ENCODE results near the gene P3H1.

The P3H1 gene

GRCh38 chr1:42744148-42744413 is 22.7 kb downstream of the P3H1 start:
- no peak for DNase-seq (ENCODE audit: low spot score)

- DNase-seq (ENCODE audit: low spot score) = no peak
Observed at GRCh38 chr1:42743317-42744147, 23.3 kb downstream of the P3H1 start.

GRCh38 chr1:42742617-42743316 is 24.1 kb downstream of the P3H1 start:
- no peak for DNase-seq (ENCODE audit: low spot score)

- no peak for DNase-seq (ENCODE audit: low spot score)
Observed at GRCh38 chr1:42742141-42742540, 24.7 kb downstream of the P3H1 start.

- no peak for DNase-seq (ENCODE audit: low spot score)
Observed at GRCh38 chr1:42741706-42742105, 25.1 kb downstream of the P3H1 start.

GRCh38 chr1:42740851-42741580 is 25.8 kb downstream of the P3H1 start:
- DNase-seq (ENCODE audit: low spot score) = peak; percentile 78

GRCh38 chr1:42739753-42740700 is 26.8 kb downstream of the P3H1 start, which contains the start of gene CLDN19:
Gene CLDN19, minus strand, starts transcription at chr1:42740236. Its CDS starts 173 bp downstream, at chr1:42740063.
- no peak for DNase-seq (ENCODE audit: low spot score)

GRCh38 chr1:42738678-42739226 is 28.1 kb downstream of the P3H1 start:
- no peak for DNase-seq (ENCODE audit: low spot score)

GRCh38 chr1:42737986-42738677 is 28.7 kb downstream of the P3H1 start:
- no peak for DNase-seq (ENCODE audit: low spot score)

- no peak for DNase-seq (ENCODE audit: low spot score)
Observed at GRCh38 chr1:42737257-42737656, 29.6 kb downstream of the P3H1 start.

- no peak for DNase-seq (ENCODE audit: low spot score)
Observed at GRCh38 chr1:42736571-42737200, 30.1 kb downstream of the P3H1 start.

GRCh38 chr1:42736152-42736551 is 30.7 kb downstream of the P3H1 start:
- peak; percentile 32 for DNase-seq (ENCODE audit: low spot score)

- peak; percentile 10 for DNase-seq (ENCODE audit: low spot score)
Observed at GRCh38 chr1:42735477-42736105, 31.2 kb downstream of the P3H1 start.

GRCh38 chr1:42735056-42735455 is 31.8 kb downstream of the P3H1 start:
- DNase-seq (ENCODE audit: low spot score) = peak; percentile 10

GRCh38 chr1:42734201-42735035 is 32.4 kb downstream of the P3H1 start:
- DNase-seq (ENCODE audit: low spot score) = peak; percentile 3

- no peak for DNase-seq (ENCODE audit: low spot score)
Observed at GRCh38 chr1:42733415-42734200, 33.2 kb downstream of the P3H1 start.

GRCh38 chr1:42732126-42732680 is 34.6 kb downstream of the P3H1 start:
- peak; percentile 4 for DNase-seq (ENCODE audit: low spot score)

- peak; percentile 5 for DNase-seq (ENCODE audit: low spot score)
Observed at GRCh38 chr1:42731585-42731984, 35.2 kb downstream of the P3H1 start.

Data from D341Med (cell line).